Skeletal muscle satellite cell (primary cell): ENCODE data around the gene SLC38A2.
A peak's percentile ranks its signal among the peaks of the same experiment; 100 is the strongest.
"Not testable (repeated sequence)": the region's sequence is repeated elsewhere in the genome, so short reads cannot be mapped to it uniquely, and the experiment has no call there.

Source experiments
- H3K27me3 ChIP-seq: 2 replicates; pipeline ENCODE4 v1.7.0; 2013; ENCODE audit warnings: low read length; ENCODE audit not compliant: control insufficient read depth, insufficient read depth
- H3K36me3 ChIP-seq: 2 replicates; pipeline ENCODE4 v1.7.0; 2013; ENCODE audit warnings: mild to moderate bottlenecking, control low read depth, low read length; ENCODE audit not compliant: insufficient read depth
- H3K4me1 ChIP-seq: 2 replicates; pipeline ENCODE4 v1.7.0; 2013; ENCODE audit warnings: low read length; ENCODE audit not compliant: control insufficient read depth, insufficient read depth
- H3K4me2 ChIP-seq: 2 replicates; pipeline ENCODE4 v1.7.0; 2013; ENCODE audit warnings: mild to moderate bottlenecking, low read length
- H3K4me3 ChIP-seq: 2 replicates; pipeline ENCODE4 v1.7.0; 2013; ENCODE audit warnings: low read length
- H3K9ac ChIP-seq: 2 replicates; pipeline ENCODE4 v1.7.0; 2013; ENCODE audit warnings: mild to moderate bottlenecking, low read depth, low read length, moderate library complexity
- H3K9me3 ChIP-seq: replicated peaks from 2 replicates; pipeline ENCODE4 v1.7.0; 2013; ENCODE audit warnings: mild to moderate bottlenecking, control low read depth, low read length

The SLC38A2 gene

GRCh38 chr12:46406352-46407027 lies 33.9 kb upstream of the SLC38A2 start:
- Histone ChIP-seq H3K4me2 (no peak overlapping the region), H3K27me3 (no peaks in the 10 kb centered on the region), H3K9me3 (no peaks in the 10 kb centered on the region), H3K36me3 (no peaks in the 10 kb centered on the region), H3K4me1 (peaks cover 36% of the 10 kb centered on the region), H3K4me3 (no peak overlapping the region), H3K9ac (no peak overlapping the region)

GRCh38 chr12:46404733-46405132 lies 32.2 kb upstream of the SLC38A2 start:
- Histone ChIP-seq H3K9me3 (no peaks in the 10 kb centered on the region), H3K4me3 (peak overlapping the region; percentile 22), H3K36me3 (no peaks in the 10 kb centered on the region), H3K9ac (peak overlapping the region; percentile 22), H3K4me1 (peaks cover 49% of the 10 kb centered on the region), H3K27me3 (no peaks in the 10 kb centered on the region), H3K4me2 (peak overlapping the region; percentile 8)

- Histone ChIP-seq H3K4me3 (no peak overlapping the region), H3K9ac (peak overlapping the region; percentile 74), H3K9me3 (no peaks in the 10 kb centered on the region), H3K4me2 (peak overlapping the region; percentile 8), H3K27me3 (no peaks in the 10 kb centered on the region), H3K36me3 (no peaks in the 10 kb centered on the region), H3K4me1 (peaks cover 49% of the 10 kb centered on the region)
These were observed 31.7 kb upstream of the SLC38A2 start for GRCh38 chr12:46404225-46404631.

- Histone ChIP-seq H3K9me3 (no peaks in the 10 kb centered on the region), H3K4me2 (peak overlapping the region; percentile 44), H3K27me3 (no peaks in the 10 kb centered on the region), H3K36me3 (no peaks in the 10 kb centered on the region), H3K9ac (peak overlapping the region; percentile 74), H3K4me3 (no peak overlapping the region), H3K4me1 (peaks cover 49% of the 10 kb centered on the region)
These were observed 31.1 kb upstream of the SLC38A2 start for GRCh38 chr12:46403719-46404070.

GRCh38 chr12:46402941-46403718 lies 30.6 kb upstream of the SLC38A2 start:
- Histone ChIP-seq H3K27me3 (no peaks in the 10 kb centered on the region), H3K9me3 (no peaks in the 10 kb centered on the region), H3K4me2 (peak overlapping the region; percentile 44), H3K9ac (peak overlapping the region; percentile 74), H3K4me3 (no peak overlapping the region), H3K36me3 (no peaks in the 10 kb centered on the region), H3K4me1 (peaks cover 49% of the 10 kb centered on the region)

GRCh38 chr12:46402451-46402850 lies 29.9 kb upstream of the SLC38A2 start:
- Histone ChIP-seq H3K4me1 (peaks cover 49% of the 10 kb centered on the region), H3K4me2 (peak overlapping the region; percentile 53), H3K36me3 (no peaks in the 10 kb centered on the region), H3K9me3 (no peaks in the 10 kb centered on the region), H3K27me3 (no peaks in the 10 kb centered on the region), H3K9ac (peak overlapping the region; percentile 74), H3K4me3 (peak overlapping the region; percentile 36)

- Histone ChIP-seq H3K4me2 (no peak overlapping the region), H3K4me1 (peaks cover 49% of the 10 kb centered on the region), H3K27me3 (no peaks in the 10 kb centered on the region), H3K9ac (peak overlapping the region; percentile 65), H3K9me3 (no peaks in the 10 kb centered on the region), H3K36me3 (no peaks in the 10 kb centered on the region), H3K4me3 (no peak overlapping the region)
These were observed 29.1 kb upstream of the SLC38A2 start for GRCh38 chr12:46401662-46402061.

GRCh38 chr12:46400406-46400805 lies 27.8 kb upstream of the SLC38A2 start:
- Histone ChIP-seq H3K4me3 (no peak overlapping the region), H3K4me1 (peaks cover 51% of the 10 kb centered on the region), H3K36me3 (no peaks in the 10 kb centered on the region), H3K9ac (no peak overlapping the region), H3K9me3 (no peaks in the 10 kb centered on the region), H3K4me2 (no peak overlapping the region), H3K27me3 (no peaks in the 10 kb centered on the region)

- H3K27me3 ChIP-seq, H3K9me3 ChIP-seq, H3K9ac ChIP-seq, H3K4me3 ChIP-seq, H3K4me2 ChIP-seq, H3K36me3 ChIP-seq: not testable (repeated sequence)
- H3K4me1 ChIP-seq: peaks cover 48% of the 10 kb centered on the region
These were observed 27.1 kb upstream of the SLC38A2 start for GRCh38 chr12:46399461-46400248.

- Histone ChIP-seq H3K4me1 (peaks cover 22% of the 10 kb centered on the region), H3K36me3 (no peaks in the 10 kb centered on the region), H3K9ac (no peak overlapping the region), H3K27me3 (no peaks in the 10 kb centered on the region), H3K4me3 (no peak overlapping the region), H3K9me3 (no peaks in the 10 kb centered on the region), H3K4me2 (no peak overlapping the region)
These were observed 24.3 kb upstream of the SLC38A2 start for GRCh38 chr12:46396826-46397225.

- H3K4me1 ChIP-seq: peaks cover 22% of the 10 kb centered on the region
- no peaks in the 10 kb centered on the region for H3K9me3 ChIP-seq
- no peak overlapping the region for H3K4me2 ChIP-seq
- H3K27me3 ChIP-seq: no peaks in the 10 kb centered on the region
- H3K9ac ChIP-seq: no peak overlapping the region
- H3K36me3 ChIP-seq: no peaks in the 10 kb centered on the region
- H3K4me3 ChIP-seq: no peak overlapping the region
These were observed 22.8 kb upstream of the SLC38A2 start for GRCh38 chr12:46395388-46395787.
